Heart left ventricle (tissue), 13 donors: ENCODE results near the gene PPIL1.

Source experiments
- CTCF ChIP-seq, 12 donors: fragments of 200-600 bp; sonication (generic) in 4 of 12; IDR thresholded peaks; one replicate each; pipeline versions ENCODE4 v1.5.0 to v1.8.0; 2018 to 2022; ENCODE audit warnings: antibody characterized with exemption in 12 of 12, mild to moderate bottlenecking in 5 of 12
- POLR2A ChIP-seq, 2 donors: fragments of 450-650 bp; IDR thresholded peaks; one replicate each; pipeline ENCODE4 v1.6.1; 2017; ENCODE audit warnings: antibody characterized with exemption in 2 of 2, mild to moderate bottlenecking in 2 of 2, moderate library complexity in 2 of 2
- donor health status: ischemic (EF 13 %, LVEDD 7.1; RV severe dilation, severe dysfunction).
- donor health status: DM: no; HTN: yes; CAD: no.
- donor health status: DM: no; HTN: no; CAD: no.
- donor health status: ischemic (EF 25% LVEDD 6.9; RV normal size, moderate dysfunction).
- donor health status: ischemic (EF 25% LVEDD 5.7; RV mildly dilated, moderate dysfunction).
- donor health status: ischemic (EF 35%, LVEDD 5.7; RV mildly dilated, moderate dysfunction).
- donor health status: nonischemic (EF 11% LVEDD 7.7; RV severe dilation, severe dysfunction).
- donor health status: DM: yes; HTN: yes; CAD: no.
- donor health status: PGD.
- donor health status: ischemic (EF 29% LVEDD 5.4; RV normal size, mild dysfunction).
- donor health status: nonischemic (EF 23%, LVEDD 6.1; RV moderate dilation, normal function).

GRCh38 chr6:36826520-36827227, 47.9 kb downstream of the PPIL1 start:
- TF ChIP-seq CTCF (IDR thresholded peaks at IDR 0.05) (no peak), POLR2A (IDR thresholded peaks at IDR 0.05) (no peak)
